GM12892 (cell line): ENCODE data around the gene VWA7.
A peak's percentile ranks its signal among the peaks of the same experiment; 100 is the strongest.
"Not testable (repeated sequence)": the region's sequence is repeated elsewhere in the genome, so short reads cannot be mapped to it uniquely, and the experiment has no call there.

ENCODE experiments used
- DNase-seq: peaks from one replicate; pipeline ENCODE4 v3.0.0; 2011; ENCODE audit not compliant: insufficient read length
- FAIRE-seq: peaks from 2 replicates; lab custom pipeline; 2011; peaks lifted over from hg19 to GRCh38; lab: Jason Lieb, UNC
- POLR2A ChIP-seq: IDR thresholded peaks from 2 replicates; pipeline ENCODE4 v1.6.1; 2011; ENCODE audit warnings: low read depth, low read length, control low read depth
- POLR2AphosphoS5 ChIP-seq: IDR thresholded peaks from 2 replicates; pipeline ENCODE4 v1.6.1; 2011; ENCODE audit warnings: low read depth, low read length, control low read depth
- TAF1 ChIP-seq: IDR thresholded peaks from 2 replicates; pipeline ENCODE4 v1.6.1; 2011; ENCODE audit warnings: low read depth, mild to moderate bottlenecking, control low read depth, low read length, borderline replicate concordance

Gene VWA7

GRCh38 chr6:31796993-31797385, 19.9 kb upstream of the VWA7 start:
- TF ChIP-seq POLR2A (no peak), TAF1 (no peak), POLR2AphosphoS5 (no peak)
- FAIRE-seq (no peak), DNase-seq (no peak)

GRCh38 chr6:31795616-31796298, 18.6 kb upstream of the VWA7 start, which contains the start of gene VARS1:
TSS of gene VARS1 (minus strand) at chr6:31795752. CDS start at chr6:31795217, 535 bp downstream.
- peak; percentile 84 for FAIRE-seq

GRCh38 chr6:31794866-31795615, 17.9 kb upstream of the VWA7 start:
- DNase-seq, result peak; percentile 57
- no peak for FAIRE-seq
- TF ChIP-seq POLR2A, result 0 out of 2 replicates have a peak, but pooled peaks have one; percentile 77
- TF ChIP-seq POLR2AphosphoS5, result no peak
- no peak for TF ChIP-seq TAF1

More at GRCh38 chr6:31795616-31796298, 18.6 kb upstream of the VWA7 start, which contains the start of gene VARS1:
- DNase-seq, result peak; percentile 95
- TF ChIP-seq TAF1 (peak; percentile 49), POLR2A (no peak; the same call in 1 of the 2 replicates)

- no peak for TF ChIP-seq TAF1
- TF ChIP-seq POLR2AphosphoS5, result no peak
- TF ChIP-seq POLR2A, result no peak
- no peak for FAIRE-seq
- DNase-seq, result no peak
Observed at GRCh38 chr6:31794294-31794865, 17.3 kb upstream of the VWA7 start.

- FAIRE-seq, DNase-seq: not testable (repeated sequence)
Observed at GRCh38 chr6:31793927-31794245, 16.8 kb upstream of the VWA7 start.

- TF ChIP-seq POLR2AphosphoS5 (no peak), POLR2A (no peak), TAF1 (no peak)
- DNase-seq (no peak), FAIRE-seq (no peak)
Observed at GRCh38 chr6:31792761-31793171, 15.6 kb upstream of the VWA7 start.

- TF ChIP-seq TAF1 (no peak), POLR2AphosphoS5 (no peak)
- FAIRE-seq (no peak), DNase-seq (no peak)
Observed at GRCh38 chr6:31792090-31792374, 14.9 kb upstream of the VWA7 start.

- FAIRE-seq (no peak), DNase-seq (no peak)
Observed at GRCh38 chr6:31791324-31792089, 14.4 kb upstream of the VWA7 start.

GRCh38 chr6:31785475-31785874, 8.3 kb upstream of the VWA7 start:
- no peak for TF ChIP-seq POLR2A
- TF ChIP-seq POLR2AphosphoS5, result no peak
- TF ChIP-seq TAF1, result no peak
- DNase-seq (no peak), FAIRE-seq (no peak)

More at GRCh38 chr6:31791324-31792089, 14.4 kb upstream of the VWA7 start:
- no peak for TF ChIP-seq POLR2AphosphoS5
- TF ChIP-seq TAF1, result no peak
- no peak for TF ChIP-seq POLR2A

- no peak for TF ChIP-seq POLR2AphosphoS5
- no peak for TF ChIP-seq TAF1
- TF ChIP-seq POLR2A, result no peak; the same call in 1 of the 2 replicates
- FAIRE-seq (no peak), DNase-seq (peak; percentile 3)
Observed at GRCh38 chr6:31784098-31784925, 7.2 kb upstream of the VWA7 start.
